GM12872 (cell line): Measurements from ENCODE around the gene OR4S1.
A peak's percentile ranks its signal among the peaks of the same experiment; 100 is the strongest.
"Not testable (repeated sequence)": the region's sequence is repeated elsewhere in the genome, so short reads cannot be mapped to it uniquely, and the experiment has no call there.

ENCODE experiments used
- TF ChIP-seq, protein P1 (sequence below): IDR thresholded peaks from 3 replicates; pipeline ENCODE4 v1.5.1; 2011; ENCODE audit warnings: low read depth, mild to moderate bottlenecking, low read length, moderate library complexity; ENCODE audit not compliant: insufficient read depth

Gene OR4S1, protein sequence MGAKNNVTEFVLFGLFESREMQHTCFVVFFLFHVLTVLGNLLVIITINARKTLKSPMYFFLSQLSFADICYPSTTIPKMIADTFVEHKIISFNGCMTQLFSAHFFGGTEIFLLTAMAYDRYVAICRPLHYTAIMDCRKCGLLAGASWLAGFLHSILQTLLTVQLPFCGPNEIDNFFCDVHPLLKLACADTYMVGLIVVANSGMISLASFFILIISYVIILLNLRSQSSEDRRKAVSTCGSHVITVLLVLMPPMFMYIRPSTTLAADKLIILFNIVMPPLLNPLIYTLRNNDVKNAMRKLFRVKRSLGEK

DNA sequence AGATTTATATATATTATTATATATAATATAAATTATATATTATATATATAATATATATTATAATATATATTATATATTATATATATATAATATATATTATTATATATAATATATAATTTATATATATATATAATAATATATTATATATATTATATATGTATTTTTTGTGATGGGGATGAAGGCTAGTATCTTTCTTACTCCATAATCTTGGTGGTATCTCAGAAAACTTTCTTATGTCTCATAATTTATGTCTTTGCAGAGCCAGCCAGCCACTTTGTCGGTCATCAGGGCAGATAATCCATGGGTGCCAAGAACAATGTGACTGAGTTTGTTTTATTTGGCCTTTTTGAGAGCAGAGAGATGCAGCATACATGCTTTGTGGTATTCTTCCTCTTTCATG lies at the start of gene OR4S1:
Gene OR4S1 (plus strand): TSS at position 301 of the 400 bp plus-strand sequence. CDS start 0 bp downstream, at position 301.
- TF ChIP-seq, protein P1, sequence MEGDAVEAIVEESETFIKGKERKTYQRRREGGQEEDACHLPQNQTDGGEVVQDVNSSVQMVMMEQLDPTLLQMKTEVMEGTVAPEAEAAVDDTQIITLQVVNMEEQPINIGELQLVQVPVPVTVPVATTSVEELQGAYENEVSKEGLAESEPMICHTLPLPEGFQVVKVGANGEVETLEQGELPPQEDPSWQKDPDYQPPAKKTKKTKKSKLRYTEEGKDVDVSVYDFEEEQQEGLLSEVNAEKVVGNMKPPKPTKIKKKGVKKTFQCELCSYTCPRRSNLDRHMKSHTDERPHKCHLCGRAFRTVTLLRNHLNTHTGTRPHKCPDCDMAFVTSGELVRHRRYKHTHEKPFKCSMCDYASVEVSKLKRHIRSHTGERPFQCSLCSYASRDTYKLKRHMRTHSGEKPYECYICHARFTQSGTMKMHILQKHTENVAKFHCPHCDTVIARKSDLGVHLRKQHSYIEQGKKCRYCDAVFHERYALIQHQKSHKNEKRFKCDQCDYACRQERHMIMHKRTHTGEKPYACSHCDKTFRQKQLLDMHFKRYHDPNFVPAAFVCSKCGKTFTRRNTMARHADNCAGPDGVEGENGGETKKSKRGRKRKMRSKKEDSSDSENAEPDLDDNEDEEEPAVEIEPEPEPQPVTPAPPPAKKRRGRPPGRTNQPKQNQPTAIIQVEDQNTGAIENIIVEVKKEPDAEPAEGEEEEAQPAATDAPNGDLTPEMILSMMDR, result no peak

DNA sequence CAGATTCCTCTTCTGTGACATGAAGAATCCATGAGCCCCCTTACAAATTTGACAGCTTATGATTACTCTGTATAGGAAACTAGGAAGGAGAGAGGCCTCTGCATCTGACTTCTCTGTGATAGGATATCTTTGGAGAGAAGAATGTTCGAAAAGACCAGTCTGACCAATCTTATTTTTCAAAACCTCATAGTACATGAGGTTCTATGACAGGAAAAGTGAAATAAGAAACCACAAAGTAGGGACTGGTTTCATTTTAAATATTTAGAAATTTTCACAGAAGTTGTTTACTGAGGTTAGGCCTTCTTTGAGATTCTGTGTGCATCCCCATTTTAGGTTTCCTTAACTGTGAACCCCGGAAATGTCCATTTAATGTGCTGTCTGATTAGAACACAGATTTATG lies 44.4 kb upstream of the OR4S1 start:
- TF ChIP-seq, protein P1, result no peak

DNA sequence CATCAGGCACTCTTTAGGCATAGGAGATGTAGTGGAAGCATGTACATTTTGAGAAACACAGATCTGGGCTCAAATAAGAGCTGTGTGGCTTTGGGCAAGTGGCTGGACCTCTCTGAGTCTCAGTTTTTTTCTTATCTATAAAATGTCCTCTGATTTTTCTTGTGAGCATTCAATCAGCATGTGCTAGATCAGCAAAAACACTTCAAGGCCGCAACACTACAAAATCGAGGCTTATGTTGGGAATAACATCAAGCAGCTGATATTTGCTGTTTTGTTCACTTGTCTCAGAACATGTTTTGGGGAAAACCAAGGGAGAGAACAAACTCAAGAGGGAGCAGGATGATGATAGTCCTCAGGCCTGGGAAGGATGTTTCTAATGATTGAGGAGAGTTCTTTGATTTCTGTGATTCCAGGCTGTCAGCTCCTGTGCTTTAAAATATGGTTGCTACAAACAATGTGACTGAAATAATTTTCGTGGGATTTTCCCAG lies 42.6 kb upstream of the OR4S1 start, which contains the start of gene OR4X1:
Gene OR4X1 (plus strand): TSS at position 439 of the 489 bp plus-strand sequence. CDS start 0 bp downstream, at position 439.
- TF ChIP-seq, protein P1, result no peak

DNA sequence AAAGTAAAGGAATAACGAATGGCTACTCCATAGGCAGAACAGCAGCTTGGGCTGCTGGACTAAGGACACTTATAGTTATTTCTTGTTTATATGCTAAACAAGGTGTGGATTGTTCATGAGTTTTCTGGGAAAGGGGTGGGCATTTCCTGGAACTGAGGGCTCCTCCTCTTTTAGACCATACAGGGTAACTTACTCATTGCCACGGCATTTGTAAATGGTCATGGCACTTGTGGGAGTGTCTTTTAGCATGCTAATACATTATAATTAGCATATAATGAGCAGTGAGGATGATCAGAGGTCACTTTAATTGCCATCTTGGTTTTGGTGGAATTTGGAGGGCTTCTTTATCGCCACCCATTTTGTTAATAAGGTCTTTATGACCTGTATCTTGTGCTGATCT lies 35.4 kb upstream of the OR4S1 start:
- TF ChIP-seq, protein P1, result no peak

DNA sequence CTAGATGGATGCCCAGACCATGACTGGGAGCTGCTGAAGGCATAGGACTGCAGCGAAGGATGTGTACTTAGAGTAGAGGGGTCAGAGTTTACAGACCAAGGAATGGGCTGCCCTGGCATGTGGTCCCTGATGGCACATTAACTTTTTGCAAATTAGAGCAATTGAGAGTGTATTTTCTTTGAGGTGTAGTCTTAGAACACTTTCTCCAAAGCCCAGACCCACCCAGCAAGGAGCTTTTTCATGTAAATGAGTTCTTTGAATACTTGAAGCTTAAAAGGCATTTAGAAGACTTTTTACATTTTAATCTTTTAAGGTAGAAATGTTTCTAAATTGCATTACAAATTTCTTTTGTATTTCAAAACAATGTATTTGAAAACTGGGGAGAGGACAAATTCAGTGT lies 33.4 kb upstream of the OR4S1 start:
- TF ChIP-seq, protein P1, result no peak

DNA sequence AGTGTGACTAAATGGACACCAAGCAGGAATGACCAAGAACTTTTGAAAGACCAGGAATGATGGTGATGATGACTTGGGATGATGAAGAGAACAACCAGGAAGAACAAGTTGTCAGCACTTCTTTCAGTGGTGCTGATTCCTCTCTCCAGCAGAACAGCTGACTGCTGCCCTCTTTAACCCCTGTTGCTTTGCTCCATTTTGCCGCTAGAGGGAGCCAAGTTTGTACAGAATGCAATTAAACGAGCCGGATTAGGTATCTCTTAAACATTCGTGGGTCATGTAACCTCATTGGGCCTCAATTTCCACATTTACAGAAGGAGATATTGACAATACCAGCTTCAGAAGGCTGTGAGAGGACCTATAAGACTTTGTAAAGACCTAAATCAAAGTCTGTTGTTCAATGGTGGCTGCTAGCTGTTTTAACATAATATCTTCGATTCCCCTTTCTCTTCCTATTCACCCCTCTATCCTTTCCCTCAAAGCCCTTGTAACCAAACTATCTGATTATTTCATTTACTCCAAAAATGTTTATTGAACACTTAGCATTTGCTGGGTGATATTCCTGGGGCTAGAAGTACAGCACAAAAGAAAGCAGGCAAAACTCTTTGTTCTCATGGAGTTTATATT lies 1.9 kb downstream of the OR4S1 start:
- TF ChIP-seq, protein P1, result peak; percentile 93

DNA sequence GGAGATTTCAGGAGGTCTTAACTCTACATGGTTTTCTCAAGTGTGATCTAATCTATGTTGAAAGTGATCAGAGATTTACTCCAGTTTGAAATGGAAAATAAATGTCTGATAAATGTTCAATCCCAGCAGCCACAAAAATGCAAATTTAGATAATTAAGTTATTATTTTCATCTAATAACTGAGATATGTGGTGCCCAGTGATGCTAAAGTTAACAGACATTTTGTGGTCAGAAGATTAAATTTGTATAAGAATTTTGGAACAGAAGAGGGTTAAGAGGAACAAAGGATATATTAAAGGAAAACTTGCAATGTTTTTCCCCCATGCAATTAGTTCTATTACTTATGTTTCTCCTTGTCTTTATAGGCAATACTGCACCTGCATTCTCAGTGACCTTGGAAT lies 18.6 kb downstream of the OR4S1 start, which contains the start of gene OR4C3:
Gene OR4C3 (plus strand): TSS at position 301 of the 400 bp plus-strand sequence. CDS start 102 bp downstream, outside the sequence.
- TF ChIP-seq, protein P1, result not testable (repeated sequence)
